Measurements from ENCODE around the gene SMC3. TPM values are rescaled to one million over a fixed set of nuclear protein-coding genes. Genes with fewer than 3 reads are reported as not detected.

SMC3 gene
- polyA plus RNA-seq, 1 of the 3 experiments (the other 2 are of a cell fraction): 10.1 TPM

- TF ChIP-seq REST (IDR thresholded peaks at IDR 0.05; ENCODE audit: low read depth, low read length) (no peak), RAD21 (IDR thresholded peaks at IDR 0.05; ENCODE audit: low read length) (no peak), GABPA (IDR thresholded peaks at IDR 0.05; ENCODE audit: low read depth) (no peak), FOXM1 (IDR thresholded peaks at IDR 0.05; ENCODE audit: low read depth) (no peak), TAF1 (IDR thresholded peaks at IDR 0.05; ENCODE audit: borderline replicate concordance, low read depth, low read length) (no peak), PBX3 (IDR thresholded peaks at IDR 0.05) (no peak)
Observed at GRCh38 chr10:110546077-110546476, 21.4 kb upstream of the SMC3 start (continued).

GRCh38 chr10:110546499-110547110, 20.9 kb upstream of the SMC3 start:
- no peak overlapping the region for H2AFZ ChIP-seq (ENCODE audit: low read depth)
- no peaks in the 10 kb centered on the region for H3K36me3 ChIP-seq (replicated peaks in 1 of 2; ENCODE audit: control insufficient read depth in 1 of 2, insufficient read depth in 2 of 2, low read length in 1 of 2)
- H3K4me3 ChIP-seq (ENCODE audit: low read depth in 2 of 2, low read length in 1 of 2): no peak overlapping the region
- H3K9me2 ChIP-seq: no peaks in the 10 kb centered on the region
- peaks cover 2% of the 10 kb centered on the region for H3F3A ChIP-seq (replicated peaks; ENCODE audit: insufficient read depth)
- ChIA-PET POLR2A (interaction anchor here (0.8 kb wide), 1 partner anchor 242 kb away, joined by 3 read pairs; the partner anchor contains the start of gene SMNDC1), CTCF (interaction anchor here (0.6 to 9.6 kb wide), 32 partner anchors 9 to 347 kb away, joined by 3 to 112 read pairs (median 4); no protein-coding TSS in a partner anchor)
- WGBS (ENCODE audit: low lambda C conversion rate): 80% methylated on average over 7 of the region's 7 CpGs
- H3K79me2 ChIP-seq (ENCODE audit: insufficient read depth): no peaks in the 10 kb centered on the region
- no peak for DNase-seq
- H3K9ac ChIP-seq: no peak overlapping the region
- H3K9me3 ChIP-seq: no peaks in the 10 kb centered on the region
- H3K4me2 ChIP-seq: no peak overlapping the region
- no peaks in the 10 kb centered on the region for H4K20me1 ChIP-seq (ENCODE audit: insufficient read depth)
- no peaks in the 10 kb centered on the region for H3K27me3 ChIP-seq (ENCODE audit: insufficient read depth)
- H3K4me1 ChIP-seq (ENCODE audit: control insufficient read depth in 1 of 2, insufficient read depth in 2 of 2, low read depth in 1 of 2, low read length in 1 of 2): no peaks in the 10 kb centered on the region
- H3K27ac ChIP-seq (ENCODE audit: low read depth in 2 of 2, low read length in 1 of 2): no peak overlapping the region
- TF ChIP-seq GABPA (IDR thresholded peaks at IDR 0.05; ENCODE audit: low read depth) (no peak), MEF2A (IDR thresholded peaks at IDR 0.05; ENCODE audit: borderline replicate concordance, low read depth) (no peak), USF1 (IDR thresholded peaks at IDR 0.05; ENCODE audit: borderline replicate concordance, low read depth) (no peak), CHD2 (IDR thresholded peaks at IDR 0.05; ENCODE audit: low read length, partially characterized antibody) (no peak), REST (IDR thresholded peaks at IDR 0.05; ENCODE audit: low read depth, low read length) (no peak), PBX3 (IDR thresholded peaks at IDR 0.05) (no peak), TEAD4 (IDR thresholded peaks at IDR 0.05; ENCODE audit: borderline replicate concordance, insufficient read depth) (no peak), SIN3A (IDR thresholded peaks at IDR 0.05; ENCODE audit: borderline replicate concordance, low read depth, low read length) (no peak), FOXJ3 (CRISPR knock-in tag; IDR thresholded peaks at IDR 0.05) (no peak), YY1 (IDR thresholded peaks at IDR 0.05; ENCODE audit: low read depth) (no peak), ZBTB33 (IDR thresholded peaks at IDR 0.05; ENCODE audit: borderline replicate concordance, low read depth) (no peak), TCF12 (IDR thresholded peaks at IDR 0.05) (no peak), TAF1 (IDR thresholded peaks at IDR 0.05; ENCODE audit: borderline replicate concordance, low read depth, low read length) (no peak), NFIC (IDR thresholded peaks at IDR 0.05; ENCODE audit: borderline replicate concordance) (no peak), SMC3 (IDR thresholded peaks at IDR 0.05; ENCODE audit: low read depth, low read length) (no peak)

Data from SK-N-SH (cell line).